Measurements from ENCODE around the gene UNC119B.

The UNC119B gene

GRCh38 chr12:120739031-120739762, 28.9 kb downstream of the UNC119B start:
- DNase-seq (ENCODE audit: low read depth in 2 of 2) = no peak

GRCh38 chr12:120739821-120740613, 29.8 kb downstream of the UNC119B start:
- no peak for DNase-seq (ENCODE audit: low read depth in 2 of 2)

GRCh38 chr12:120740871-120741270, 30.6 kb downstream of the UNC119B start:
- no peak for DNase-seq (ENCODE audit: low read depth in 2 of 2)

GRCh38 chr12:120741476-120742421, 31.5 kb downstream of the UNC119B start:
- no peak for DNase-seq (ENCODE audit: low read depth in 2 of 2)

GRCh38 chr12:120744922-120745493, 34.8 kb downstream of the UNC119B start:
- no peak for DNase-seq (ENCODE audit: low read depth in 2 of 2)

- DNase-seq (ENCODE audit: low read depth in 2 of 2) = no peak
Measured at GRCh38 chr12:120748242-120748641, 38.0 kb downstream of the UNC119B start.

- DNase-seq (ENCODE audit: low read depth in 2 of 2) = no peak
Measured at GRCh38 chr12:120749256-120749655, 39.0 kb downstream of the UNC119B start.

GRCh38 chr12:120750806-120751205, 40.5 kb downstream of the UNC119B start:
- DNase-seq (ENCODE audit: low read depth in 2 of 2) = no peak

- DNase-seq (ENCODE audit: low read depth in 2 of 2) = no peak
Measured at GRCh38 chr12:120751389-120751788, 41.1 kb downstream of the UNC119B start.

GRCh38 chr12:120754792-120755191, 44.5 kb downstream of the UNC119B start:
- DNase-seq (ENCODE audit: low read depth in 2 of 2) = no peak

GRCh38 chr12:120755269-120755668, 45.0 kb downstream of the UNC119B start:
- DNase-seq (ENCODE audit: low read depth in 2 of 2) = no peak

GRCh38 chr12:120757226-120757742, 47.0 kb downstream of the UNC119B start:
- DNase-seq (ENCODE audit: low read depth in 2 of 2) = no peak

GRCh38 chr12:120757949-120758348, 47.7 kb downstream of the UNC119B start:
- no peak for DNase-seq (ENCODE audit: low read depth in 2 of 2)

- DNase-seq (ENCODE audit: low read depth in 2 of 2) = no peak
Measured at GRCh38 chr12:120758798-120759590, 48.7 kb downstream of the UNC119B start.

- no peak for DNase-seq (ENCODE audit: low read depth in 2 of 2)
Measured at GRCh38 chr12:120759591-120760348, 49.5 kb downstream of the UNC119B start.

- no peak for DNase-seq (ENCODE audit: low read depth in 2 of 2)
Measured at GRCh38 chr12:120760349-120761254, 50.3 kb downstream of the UNC119B start.

- DNase-seq (ENCODE audit: low read depth in 2 of 2) = no peak
Measured at GRCh38 chr12:120761519-120761934, 51.3 kb downstream of the UNC119B start.

GRCh38 chr12:120762086-120762485, 51.8 kb downstream of the UNC119B start:
- no peak for DNase-seq (ENCODE audit: low read depth in 2 of 2)

GRCh38 chr12:120763250-120763649, 53.0 kb downstream of the UNC119B start:
- no peak for DNase-seq (ENCODE audit: low read depth in 2 of 2)

All from activated CD4-positive, alpha-beta T cell treated with anti-CD3 and anti-CD28 coated beads for 24 hours (primary cell).